IMR-90 (cell line): Measurements from ENCODE around the gene HELZ. TPM values are rescaled to one million over a fixed set of nuclear protein-coding genes. Genes with fewer than 3 reads are reported as not detected.

Experiments used
- ATAC-seq: fragments of 200-7000 bp; cut with Tn5 transposase; 2 replicates; pipeline ENCODE4 v1.9.1; 2020; ENCODE audit warnings: low read depth, mild to moderate bottlenecking, moderate library complexity
- BruUV-seq: library from RNA; stranded (reverse); fragments of 400-500 nt; replicated peaks from 2 replicates; lab custom pipeline; 2021; lab: Mats Ljungman, UMichigan
- CTCF ChIA-PET: fragments of 300-600 bp; formaldehyde crosslinking; extraction: SDS; loops from one replicate; lab custom pipeline; 2021; ENCODE audit warnings: antibody characterized with exemption; lab: Yijun Ruan, JAX
- POLR2A ChIA-PET: fragments of 300-600 bp; sonication (Branson Sonifier 250); formaldehyde crosslinking; loops from one replicate; lab custom pipeline; 2022; ENCODE audit warnings: antibody characterized with exemption; ENCODE audit not compliant: unreplicated experiment; lab: Charles Lee
- DNase-seq: peaks from one replicate; pipeline ENCODE4 v3.0.0; 2013
- H2AFZ ChIP-seq: replicated peaks from 2 replicates; pipeline ENCODE3; 2013; ENCODE audit warnings: low read length, mild to moderate bottlenecking; ENCODE audit not compliant: poor library complexity
- H2AK5ac ChIP-seq: 2 replicates; pipeline ENCODE4 v1.6.1; 2013; ENCODE audit warnings: low read depth, low read length, inconsistent platforms
- H2AK9ac ChIP-seq: replicated peaks from 2 replicates; pipeline ENCODE3; 2013; ENCODE audit warnings: mild to moderate bottlenecking, low read depth, low read length, moderate library complexity; ENCODE audit not compliant: poor library complexity
- H2BK120ac ChIP-seq: 2 replicates; pipeline ENCODE4 v1.6.1; 2013; ENCODE audit warnings: low read depth, low read length, inconsistent platforms
- H2BK15ac ChIP-seq: 3 replicates; pipeline ENCODE4 v1.6.1; 2013; ENCODE audit warnings: low read depth, low read length, inconsistent platforms
- H2BK20ac ChIP-seq: 2 replicates; pipeline ENCODE4 v1.6.1; 2013; ENCODE audit warnings: low read depth, mild to moderate bottlenecking, inconsistent platforms, low read length, moderate library complexity
- H2BK5ac ChIP-seq: 2 replicates; pipeline ENCODE4 v1.6.1; 2013; ENCODE audit warnings: mild to moderate bottlenecking, low read depth, low read length, inconsistent platforms; ENCODE audit not compliant: poor library complexity, severe bottlenecking
- H3K14ac ChIP-seq: replicated peaks from 2 replicates; pipeline ENCODE4 v1.6.1; 2013; ENCODE audit warnings: low read depth, low read length, inconsistent platforms
- H3K18ac ChIP-seq: 2 replicates; pipeline ENCODE4 v1.6.1; 2013; ENCODE audit warnings: low read depth, low read length, control low read depth
- H3K23ac ChIP-seq: 2 replicates; pipeline ENCODE4 v1.6.1; 2013; ENCODE audit warnings: low read depth, low read length, inconsistent platforms
- H3K27ac ChIP-seq: 2 replicates; pipeline ENCODE4 v1.5.1; 2013; ENCODE audit warnings: mild to moderate bottlenecking, control low read depth, low read length; ENCODE audit not compliant: insufficient read depth
- H3K27me3 ChIP-seq: 2 replicates; pipeline ENCODE4 v1.6.1; 2013; ENCODE audit warnings: low read length; ENCODE audit not compliant: control insufficient read depth, insufficient read depth
- H3K36me3 ChIP-seq: 2 replicates; pipeline ENCODE4 v1.6.1; 2013; ENCODE audit warnings: low read length, mixed read lengths; ENCODE audit not compliant: control insufficient read depth, insufficient read depth
- H3K4ac ChIP-seq: 2 replicates; pipeline ENCODE4 v1.6.1; 2013; ENCODE audit warnings: low read depth, low read length, inconsistent platforms
- H3K4me1 ChIP-seq: 2 replicates; pipeline ENCODE4 v1.6.1; 2013; ENCODE audit warnings: low read length, mixed read lengths; ENCODE audit not compliant: control insufficient read depth, insufficient read depth
- H3K4me2 ChIP-seq: 2 replicates; pipeline ENCODE4 v1.6.1; 2013; ENCODE audit warnings: low read depth, mild to moderate bottlenecking, control low read depth, low read length, moderate library complexity
- H3K4me3 ChIP-seq: 2 replicates; pipeline ENCODE4 v1.5.1; 2013; ENCODE audit warnings: low read depth, mild to moderate bottlenecking, control low read depth, low read length, moderate library complexity; ENCODE audit not compliant: insufficient read depth
- H3K56ac ChIP-seq: 2 replicates; pipeline ENCODE4 v1.6.1; 2013; ENCODE audit warnings: low read length, inconsistent platforms; ENCODE audit not compliant: insufficient read depth; ENCODE audit errors: extremely low read depth
- H3K79me1 ChIP-seq, 2 experiments: 2 replicates each; pipeline ENCODE4 v1.6.1; 2013; ENCODE audit warnings: low read length in 2 of 2, inconsistent platforms in 1 of 2, low read depth in 1 of 2
- H3K9ac ChIP-seq: 2 replicates; pipeline ENCODE4 v1.6.1; 2013; ENCODE audit warnings: low read depth, low read length, control low read depth
- H3K9me1 ChIP-seq: 2 replicates; pipeline ENCODE4 v1.6.1; 2013; ENCODE audit warnings: low read length, inconsistent platforms; ENCODE audit not compliant: insufficient read depth
- H3K9me3 ChIP-seq: 2 replicates; pipeline ENCODE4 v1.6.1; 2013; ENCODE audit warnings: low read length; ENCODE audit not compliant: control insufficient read depth, insufficient read depth
- H4K20me1 ChIP-seq: 2 replicates; pipeline ENCODE4 v1.6.1; 2013; ENCODE audit warnings: low read length, inconsistent platforms; ENCODE audit not compliant: insufficient read depth
- H4K5ac ChIP-seq: 2 replicates; pipeline ENCODE4 v1.6.1; 2013; ENCODE audit warnings: mild to moderate bottlenecking, low read depth, low read length, control low read depth
- H4K8ac ChIP-seq, 2 experiments: 2 replicates each; pipeline ENCODE4 v1.6.1; 2013; ENCODE audit warnings: low read depth in 2 of 2, low read length in 2 of 2, control low read depth in 1 of 2, inconsistent platforms in 1 of 2
- H4K91ac ChIP-seq: 2 replicates; pipeline ENCODE4 v1.6.1; 2013; ENCODE audit warnings: low read depth, low read length, inconsistent platforms; ENCODE audit not compliant: insufficient read depth
- CEBPB ChIP-seq: IDR thresholded peaks from 2 replicates; pipeline ENCODE4 v1.6.1; 2012; ENCODE audit warnings: low read depth, low read length, improper control_type of control experiment
- MAFK ChIP-seq: IDR thresholded peaks from 2 replicates; pipeline ENCODE4 v1.6.1; 2012; ENCODE audit warnings: low read depth, low read length, improper control_type of control experiment
- MAZ ChIP-seq: IDR thresholded peaks from 2 replicates; pipeline ENCODE4 v1.6.1; 2012; ENCODE audit warnings: low read depth, mild to moderate bottlenecking, low read length, improper control_type of control experiment, moderate library complexity, borderline replicate concordance
- MXI1 ChIP-seq: IDR thresholded peaks from 2 replicates; pipeline ENCODE4 v1.6.1; 2012; ENCODE audit warnings: low read depth, mild to moderate bottlenecking, low read length, moderate library complexity, borderline replicate concordance
- POLR2A ChIP-seq: IDR thresholded peaks from 2 replicates; pipeline ENCODE4 v1.6.1; 2012; ENCODE audit warnings: mild to moderate bottlenecking, low read depth, low read length
- RAD21 ChIP-seq: IDR thresholded peaks from 2 replicates; pipeline ENCODE4 v1.6.1; 2012; ENCODE audit warnings: low read length, improper control_type of control experiment
- WGBS, 2 experiments: methylation state at CpG; one replicate each; pipeline versions ENCODE4 v1.1.5 to v1.1.7; 2013; ENCODE audit warnings: missing lambda C conversion rate in 2 of 2; ENCODE audit not compliant: insufficient read length in 1 of 2; ENCODE audit errors: extremely low coverage in 2 of 2; 5-methylcytosine and 5-hydroxymethylcytosine counted together
- dilution Hi-C: fragments of 300-500 bp; cut with HindIII; formaldehyde crosslinking; loops from one replicate; pipeline ENCODE4 v1.14.3; 2018; ENCODE audit warnings: low sequenced_read_pairs; ENCODE audit not compliant: unreplicated experiment
- in situ Hi-C: fragments of 300-500 bp; cut with MboI; formaldehyde crosslinking; loops from 3 replicates; pipeline ENCODE4 v1.14.3; 2019; ENCODE audit warnings: low sequenced_read_pairs, inconsistent platforms, mixed read lengths
- intact Hi-C: fragments of 100-400 bp; cut with micrococcal nuclease; formaldehyde crosslinking; loops from 2 replicates; pipeline ENCODE4 v1.10.0; 2022
- polyA plus RNA-seq, 3 experiments: library from polyadenylated mRNA; depleted of rRNA; stranded (reverse); fragments of >200 nt; gene quantifications; 2 replicates each; pipeline ENCODE4 v1.2.3, GENCODE V29; 2012; ENCODE audit warnings: low replicate concordance in 1 of 3
- total RNA-seq: library from RNA; depleted of rRNA; stranded (reverse); fragments of >200 nt; gene quantifications from 2 replicates; pipeline ENCODE4 v1.2.3, GENCODE V29; 2012
- TF ChIP-seq, protein P1 (sequence below): conservative IDR thresholded peaks from 2 replicates; pipeline ENCODE4 v1.5.1; 2012; ENCODE audit warnings: mild to moderate bottlenecking, low read depth, low read length, improper control_type of control experiment
- TF ChIP-seq, protein P2 (sequence below): fragments of 150-350 bp; IDR thresholded peaks from 2 replicates; pipeline ENCODE4 v1.6.1; 2016; ENCODE audit warnings: low read depth, mild to moderate bottlenecking, low read length, moderate library complexity, borderline replicate concordance

The HELZ gene
- total and polyA plus RNA-seq, 2 of the 4 experiments (the other 2 are of a cell fraction), result 8.0 to 60.6 TPM

DNA sequence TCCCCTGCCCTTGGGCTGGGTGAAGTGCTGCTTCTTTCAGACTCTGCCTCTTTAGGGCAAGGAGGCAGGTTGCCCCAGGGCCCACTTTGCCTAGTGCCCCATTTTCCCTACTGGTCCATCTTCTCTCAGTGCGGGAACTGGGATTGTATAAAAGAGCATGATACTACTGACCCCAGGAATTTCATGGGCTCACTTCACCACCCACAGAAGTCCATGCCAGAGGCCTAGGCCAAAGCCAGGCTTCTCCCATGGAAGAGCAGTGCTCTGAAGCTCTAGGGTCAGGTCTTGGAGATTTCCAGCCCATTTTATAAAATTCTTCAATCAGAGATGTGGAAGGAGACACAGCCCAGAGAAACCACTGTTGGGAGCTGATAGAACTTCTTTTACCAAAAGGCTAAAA is 194.9 kb downstream of the HELZ start:
- no peak overlapping the region for H2AK9ac ChIP-seq
- no peaks in the 10 kb centered on the region for H3K79me1 ChIP-seq
- H3K27ac ChIP-seq, result no peak overlapping the region
- no peak overlapping the region for H2BK120ac ChIP-seq
- DNase-seq (no peak), ATAC-seq (no peak)
- ChIA-PET CTCF (no interaction called here), POLR2A (no interaction called here)
- H2AFZ ChIP-seq, result no peak overlapping the region
- H3K9me1 ChIP-seq, result peaks cover 5% of the 10 kb centered on the region
- H4K91ac ChIP-seq, result no peak overlapping the region
- no peak overlapping the region for H2BK5ac ChIP-seq
- H2BK15ac ChIP-seq, result no peak overlapping the region
- no peak overlapping the region for H2AK5ac ChIP-seq
- BruUV-seq, result no TSS peak
- no peak overlapping the region for H3K18ac ChIP-seq
- in situ Hi-C loops (no loop called here), dilution Hi-C loops (no loop called here), intact Hi-C loops (no loop called here)
- no peak overlapping the region for H3K4ac ChIP-seq
- no peak overlapping the region for H3K56ac ChIP-seq
- H3K14ac ChIP-seq, result no peak overlapping the region
- no peak overlapping the region for H3K4me3 ChIP-seq
- H3K23ac ChIP-seq, result no peak overlapping the region
- H2BK20ac ChIP-seq, result no peak overlapping the region
- H3K9ac ChIP-seq, result no peak overlapping the region
- H4K5ac ChIP-seq, result no peak overlapping the region
- peaks cover 16% of the 10 kb centered on the region for H3K27me3 ChIP-seq
- peaks cover 20% of the 10 kb centered on the region for H3K9me3 ChIP-seq
- H4K8ac ChIP-seq, result no peak overlapping the region
- H4K20me1 ChIP-seq, result 0 out of 2 replicates have a peak, but pooled peaks cover 4% of the 10 kb centered on the region
- TF ChIP-seq MXI1, result no peak
- TF ChIP-seq, protein P1, sequence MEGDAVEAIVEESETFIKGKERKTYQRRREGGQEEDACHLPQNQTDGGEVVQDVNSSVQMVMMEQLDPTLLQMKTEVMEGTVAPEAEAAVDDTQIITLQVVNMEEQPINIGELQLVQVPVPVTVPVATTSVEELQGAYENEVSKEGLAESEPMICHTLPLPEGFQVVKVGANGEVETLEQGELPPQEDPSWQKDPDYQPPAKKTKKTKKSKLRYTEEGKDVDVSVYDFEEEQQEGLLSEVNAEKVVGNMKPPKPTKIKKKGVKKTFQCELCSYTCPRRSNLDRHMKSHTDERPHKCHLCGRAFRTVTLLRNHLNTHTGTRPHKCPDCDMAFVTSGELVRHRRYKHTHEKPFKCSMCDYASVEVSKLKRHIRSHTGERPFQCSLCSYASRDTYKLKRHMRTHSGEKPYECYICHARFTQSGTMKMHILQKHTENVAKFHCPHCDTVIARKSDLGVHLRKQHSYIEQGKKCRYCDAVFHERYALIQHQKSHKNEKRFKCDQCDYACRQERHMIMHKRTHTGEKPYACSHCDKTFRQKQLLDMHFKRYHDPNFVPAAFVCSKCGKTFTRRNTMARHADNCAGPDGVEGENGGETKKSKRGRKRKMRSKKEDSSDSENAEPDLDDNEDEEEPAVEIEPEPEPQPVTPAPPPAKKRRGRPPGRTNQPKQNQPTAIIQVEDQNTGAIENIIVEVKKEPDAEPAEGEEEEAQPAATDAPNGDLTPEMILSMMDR, result no peak
- TF ChIP-seq CEBPB, result no peak
- TF ChIP-seq, protein P2, sequence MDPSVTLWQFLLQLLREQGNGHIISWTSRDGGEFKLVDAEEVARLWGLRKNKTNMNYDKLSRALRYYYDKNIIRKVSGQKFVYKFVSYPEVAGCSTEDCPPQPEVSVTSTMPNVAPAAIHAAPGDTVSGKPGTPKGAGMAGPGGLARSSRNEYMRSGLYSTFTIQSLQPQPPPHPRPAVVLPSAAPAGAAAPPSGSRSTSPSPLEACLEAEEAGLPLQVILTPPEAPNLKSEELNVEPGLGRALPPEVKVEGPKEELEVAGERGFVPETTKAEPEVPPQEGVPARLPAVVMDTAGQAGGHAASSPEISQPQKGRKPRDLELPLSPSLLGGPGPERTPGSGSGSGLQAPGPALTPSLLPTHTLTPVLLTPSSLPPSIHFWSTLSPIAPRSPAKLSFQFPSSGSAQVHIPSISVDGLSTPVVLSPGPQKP, result no peak
- TF ChIP-seq POLR2A, result no peak
- TF ChIP-seq RAD21, result no peak
- TF ChIP-seq MAFK, result no peak
- no peak for TF ChIP-seq MAZ
- no peak overlapping the region for H3K4me2 ChIP-seq
- WGBS, 2 experiments, result no CpG with 5 or more reads among the region's 1 CpG
- no peaks in the 10 kb centered on the region for H3K36me3 ChIP-seq
- H3K4me1 ChIP-seq, result no peaks in the 10 kb centered on the region
